GM23248 (cell line): ENCODE results near the gene LOXL4. TPM values are rescaled to one million over a fixed set of nuclear protein-coding genes. Genes with fewer than 3 reads are reported as not detected.

Experiments
- DNase-seq: peaks from one replicate; pipeline ENCODE4 v3.0.0-alpha.2; 2015
- H2AFZ ChIP-seq: fragments of 200-600 bp; sonication (generic); 2 replicates; pipeline ENCODE4 v1.6.1; 2016; ENCODE audit warnings: antibody characterized with exemption
- H3F3A ChIP-seq: fragments of 200-600 bp; sonication (generic); 2 replicates; pipeline ENCODE4 v1.6.1; 2016; ENCODE audit warnings: mild to moderate bottlenecking, antibody characterized with exemption, mixed run types; ENCODE audit not compliant: insufficient read depth
- H3K27ac ChIP-seq: fragments of 200-600 bp; sonication (generic); 2 replicates; pipeline ENCODE4 v1.5.1; 2016; ENCODE audit warnings: mild to moderate bottlenecking
- H3K27me3 ChIP-seq: fragments of 200-600 bp; sonication (generic); replicated peaks from 2 replicates; pipeline ENCODE4 v1.6.1; 2016; ENCODE audit warnings: mild to moderate bottlenecking; ENCODE audit not compliant: insufficient read depth
- H3K36me3 ChIP-seq: fragments of 200-600 bp; sonication (generic); 2 replicates; pipeline ENCODE4 v1.6.1; 2016; ENCODE audit warnings: low read depth, mild to moderate bottlenecking
- H3K4me1 ChIP-seq: fragments of 200-600 bp; sonication (generic); 2 replicates; pipeline ENCODE4 v1.6.1; 2016; ENCODE audit warnings: mild to moderate bottlenecking; ENCODE audit not compliant: insufficient read depth
- H3K4me2 ChIP-seq: fragments of 200-600 bp; sonication (generic); one replicate; pipeline ENCODE4 v1.6.1; 2016; ENCODE audit warnings: mild to moderate bottlenecking; ENCODE audit not compliant: unreplicated experiment
- H3K4me3 ChIP-seq: fragments of 200-600 bp; sonication (generic); 2 replicates; pipeline ENCODE4 v1.5.1; 2016; ENCODE audit warnings: mild to moderate bottlenecking
- H3K79me2 ChIP-seq: fragments of 200-600 bp; sonication (generic); 2 replicates; pipeline ENCODE4 v1.6.1; 2016; ENCODE audit warnings: mild to moderate bottlenecking; ENCODE audit not compliant: insufficient read depth
- H3K9ac ChIP-seq: fragments of 200-600 bp; sonication (generic); 2 replicates; pipeline ENCODE4 v1.6.1; 2016; ENCODE audit warnings: mild to moderate bottlenecking
- H3K9me2 ChIP-seq: fragments of 200-600 bp; sonication (generic); 2 replicates; pipeline ENCODE4 v1.6.1; 2016; ENCODE audit warnings: mixed run types, mild to moderate bottlenecking, moderate library complexity; ENCODE audit not compliant: insufficient read depth
- H3K9me3 ChIP-seq: fragments of 200-600 bp; sonication (generic); one replicate; pipeline ENCODE4 v1.6.1; 2017; ENCODE audit warnings: low read depth
- H4K20me1 ChIP-seq: fragments of 200-600 bp; sonication (generic); 2 replicates; pipeline ENCODE4 v1.6.0; 2016; ENCODE audit not compliant: insufficient read depth
- EZH2 ChIP-seq: fragments of 200-600 bp; sonication (generic); IDR thresholded peaks from 2 replicates; pipeline ENCODE4 v1.6.1; 2018; ENCODE audit warnings: antibody characterized with exemption, mild to moderate bottlenecking; ENCODE audit not compliant: insufficient read depth, poor library complexity, severe bottlenecking
- EZH2phosphoT487 ChIP-seq: fragments of 200-600 bp; sonication (generic); IDR thresholded peaks from 2 replicates; pipeline ENCODE4 v1.6.1; 2018; ENCODE audit warnings: antibody characterized with exemption, moderate library complexity, mild to moderate bottlenecking, low read depth; ENCODE audit not compliant: insufficient read depth
- WGBS, 2 experiments: methylation state at CpG; one replicate each; pipeline ENCODE4 v1.1.6; 2015 to 2017; ENCODE audit warnings: low lambda C conversion rate in 2 of 2, low coverage in 1 of 2; ENCODE audit errors: missing lambda C conversion rate in 2 of 2; 5-methylcytosine and 5-hydroxymethylcytosine counted together
- in situ Hi-C: fragments of 300-500 bp; cut with MboI; formaldehyde crosslinking; loops from 2 replicates; pipeline ENCODE4 v1.15.0; 2020
- polyA plus RNA-seq: library from polyadenylated mRNA; unstranded; fragments of >200 nt; fragmentation: Nextera tagmentation; extraction: Ambion mirVana; gene quantifications from 2 replicates; pipeline ENCODE4 v1.2.1, GENCODE V29; 2016
- total RNA-seq: library from RNA; depleted of rRNA; stranded (reverse); fragments of >200 nt; shearing (Covaris generic); gene quantifications from 2 replicates; pipeline ENCODE4 v1.2.3, GENCODE V29; 2014

The LOXL4 gene
- total and polyA plus RNA-seq, 2 experiments from 2014 or later: 319 to 496 TPM

- TF ChIP-seq EZH2 (no peak), EZH2phosphoT487 (no peak)
- Histone ChIP-seq H3K9ac (no peak overlapping the region), H3K4me3 (no peak overlapping the region), H3K9me3 (no peaks in the 10 kb centered on the region), H3K27me3 (no peaks in the 10 kb centered on the region), H3F3A (peaks cover 12% of the 10 kb centered on the region), H3K4me1 (peaks cover 14% of the 10 kb centered on the region), H3K36me3 (peaks cover 2% of the 10 kb centered on the region; the same call in 1 of the 2 replicates), H2AFZ (no peak overlapping the region), H4K20me1 (peaks cover 5% of the 10 kb centered on the region), H3K79me2 (peaks cover 80% of the 10 kb centered on the region), H3K4me2 (no peak overlapping the region), H3K9me2 (no peaks in the 10 kb centered on the region), H3K27ac (no peak overlapping the region)
- in situ Hi-C loops: no loop called here
- WGBS, 2 experiments: 96 to 100% methylated on average over 1 of the region's 1 CpG
- DNase-seq: no peak
These were observed 41.4 kb downstream of the LOXL4 start for GRCh38 chr10:98226508-98227144.

GRCh38 chr10:98224996-98225395 is 43.0 kb downstream of the LOXL4 start:
- H3K4me2 ChIP-seq: peak overlapping the region; percentile 48
- no peak overlapping the region for H2AFZ ChIP-seq
- H3K36me3 ChIP-seq: no peaks in the 10 kb centered on the region; the same call in 1 of the 2 replicates
- 87 to 94% methylated on average over 1 of the region's 1 CpG for WGBS, 2 experiments
- no peak overlapping the region for H3K9ac ChIP-seq
- H3K4me3 ChIP-seq: no peak overlapping the region
- H3K4me1 ChIP-seq: peaks cover 14% of the 10 kb centered on the region
- H3K79me2 ChIP-seq: peaks cover 70% of the 10 kb centered on the region
- peak overlapping the region; percentile 6; the same call in 1 of the 2 replicates for H3K27ac ChIP-seq
- TF ChIP-seq EZH2 (no peak), EZH2phosphoT487 (no peak)
- H3K9me3 ChIP-seq: no peaks in the 10 kb centered on the region
- no peak for DNase-seq
- peaks cover 5% of the 10 kb centered on the region for H4K20me1 ChIP-seq
- in situ Hi-C loops: no loop called here
- no peaks in the 10 kb centered on the region for H3K9me2 ChIP-seq
- peaks cover 12% of the 10 kb centered on the region for H3F3A ChIP-seq
- no peaks in the 10 kb centered on the region for H3K27me3 ChIP-seq

DNA sequence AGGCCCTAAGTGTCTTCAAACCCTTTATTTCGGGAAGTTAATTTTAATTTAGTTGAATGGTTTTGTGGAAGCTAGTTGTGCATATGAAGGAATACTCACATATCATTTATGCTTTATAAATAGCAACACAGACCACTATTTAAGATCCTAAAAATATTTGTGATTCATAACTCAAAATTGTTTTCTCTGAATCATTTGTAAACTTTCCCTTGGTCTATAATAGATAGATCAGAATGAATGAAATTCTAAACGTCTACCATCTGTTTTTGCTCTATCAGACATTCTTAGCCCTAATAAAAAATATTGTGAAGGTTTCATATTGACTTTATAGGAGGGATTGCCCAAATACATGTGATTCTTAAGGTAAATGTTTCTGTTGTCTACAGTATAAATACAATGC is 43.5 kb downstream of the LOXL4 start:
- H3K9ac ChIP-seq: no peak overlapping the region
- DNase-seq: peak; percentile 49
- H4K20me1 ChIP-seq: peaks cover 8% of the 10 kb centered on the region
- H3K4me2 ChIP-seq: peak overlapping the region; percentile 48
- peaks cover 70% of the 10 kb centered on the region for H3K79me2 ChIP-seq
- no peaks in the 10 kb centered on the region; the same call in 1 of the 2 replicates for H3K36me3 ChIP-seq
- no peak overlapping the region for H2AFZ ChIP-seq
- no peaks in the 10 kb centered on the region for H3K9me3 ChIP-seq
- no peaks in the 10 kb centered on the region for H3K27me3 ChIP-seq
- peaks cover 14% of the 10 kb centered on the region for H3K4me1 ChIP-seq
- peak overlapping the region; percentile 6; the same call in 1 of the 2 replicates for H3K27ac ChIP-seq
- H3F3A ChIP-seq: peaks cover 12% of the 10 kb centered on the region
- H3K9me2 ChIP-seq: no peaks in the 10 kb centered on the region
- in situ Hi-C loops: no loop called here
- no peak overlapping the region for H3K4me3 ChIP-seq
- 42 to 50% methylated on average over 2 of the region's 2 CpGs for WGBS, 2 experiments
- TF ChIP-seq EZH2phosphoT487 (no peak), EZH2 (no peak)

- Histone ChIP-seq H4K20me1 (peaks cover 10% of the 10 kb centered on the region), H3K4me3 (no peak overlapping the region), H3K4me2 (no peak overlapping the region), H3K27ac (no peak overlapping the region), H3K27me3 (no peaks in the 10 kb centered on the region), H3K9me3 (no peaks in the 10 kb centered on the region), H3K4me1 (peaks cover 14% of the 10 kb centered on the region), H3K79me2 (peaks cover 72% of the 10 kb centered on the region), H2AFZ (no peak overlapping the region), H3K9ac (no peak overlapping the region), H3K9me2 (no peaks in the 10 kb centered on the region), H3F3A (peaks cover 12% of the 10 kb centered on the region), H3K36me3 (no peaks in the 10 kb centered on the region; the same call in 1 of the 2 replicates)
- no peak for DNase-seq
- WGBS, 2 experiments: 97 to 99% methylated on average over 6 of the region's 6 CpGs
- TF ChIP-seq EZH2 (no peak), EZH2phosphoT487 (no peak)
- in situ Hi-C loops: no loop called here
These were observed 44.1 kb downstream of the LOXL4 start for GRCh38 chr10:98223874-98224273.
